ENCODE results near the gene SLC11A1.

The SLC11A1 gene

DNA sequence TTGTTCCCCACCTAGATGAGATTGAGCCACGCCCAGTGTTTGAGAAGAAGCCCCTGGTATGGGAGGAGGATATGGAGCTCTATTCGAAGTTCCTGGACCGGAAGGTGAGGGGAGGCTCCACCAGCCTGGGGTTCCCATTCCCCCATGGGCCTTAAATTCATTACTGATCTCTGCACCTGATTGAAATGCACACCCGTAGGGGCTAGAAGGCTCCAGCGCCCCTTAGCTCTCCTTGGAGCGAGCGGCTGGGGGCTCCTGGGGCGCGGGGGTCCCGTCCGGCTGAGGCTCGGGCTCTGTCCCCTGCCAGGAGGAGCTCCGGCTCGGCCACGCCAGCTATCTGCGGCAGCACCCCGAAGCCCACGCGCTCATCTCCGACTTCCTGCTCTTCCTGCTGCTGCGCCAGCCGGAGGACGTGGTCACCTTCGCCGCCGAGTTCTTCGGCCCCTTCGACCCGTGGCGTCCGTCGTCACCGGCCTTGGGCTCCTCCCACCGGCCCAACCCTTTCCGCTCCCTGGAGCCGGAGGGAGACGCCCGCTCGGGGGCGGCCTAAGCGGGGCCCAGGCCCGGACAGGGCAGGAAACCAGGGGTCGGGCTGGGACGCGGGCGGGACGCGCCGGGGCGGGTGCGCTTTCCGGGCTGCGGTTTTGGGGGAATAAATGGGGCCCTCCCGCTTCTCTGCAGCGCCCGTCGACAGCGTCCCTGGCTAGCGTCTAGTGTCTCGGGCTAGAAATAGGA, 14.5 kb upstream of the SLC11A1 start:
- DNase-seq: peak; percentile 81

DNA sequence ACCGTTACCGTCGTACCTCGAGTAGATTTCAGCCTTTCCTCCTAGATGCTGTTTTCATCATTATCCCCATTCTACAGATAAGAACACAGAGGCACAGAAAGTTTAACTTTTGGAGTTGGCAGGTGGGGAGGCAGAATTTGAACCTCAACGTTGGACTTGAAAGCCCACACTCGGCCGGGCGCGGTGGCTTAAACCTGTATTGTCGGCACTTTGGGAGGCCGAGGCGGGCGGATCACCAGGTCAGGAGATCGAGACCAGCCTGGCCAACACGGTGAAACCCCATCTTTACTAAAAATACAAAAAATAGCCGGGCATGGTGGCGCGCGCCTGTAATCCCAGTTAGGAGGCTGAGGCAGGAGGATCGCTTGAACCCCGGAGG, 13.9 kb upstream of the SLC11A1 start:
- no peak for DNase-seq

DNA sequence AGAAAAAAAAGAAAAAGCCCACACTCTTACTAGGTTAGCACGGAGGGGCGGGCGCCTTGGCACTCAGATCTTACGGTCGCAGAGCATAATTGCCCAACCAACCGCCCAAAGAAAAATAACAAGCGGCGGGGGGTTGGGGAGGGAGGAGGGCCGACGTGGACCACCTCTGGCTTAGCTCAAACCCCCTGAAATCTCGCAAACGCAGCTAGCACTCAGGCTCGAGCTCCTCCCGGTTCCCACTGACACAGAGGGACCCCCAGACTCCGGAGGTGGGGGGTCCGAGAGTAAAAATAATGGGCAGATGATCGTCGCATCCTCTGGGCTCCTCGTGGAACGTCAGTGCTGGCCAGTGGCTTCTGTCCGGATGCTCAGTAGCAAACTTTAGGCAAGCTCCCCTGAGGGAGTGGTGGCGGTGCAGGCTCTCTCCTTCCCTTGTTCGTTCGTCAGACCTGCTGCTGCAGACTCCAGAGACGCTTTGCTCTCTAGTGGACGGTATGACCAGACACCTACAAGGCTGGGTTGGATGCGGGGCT, 13.4 kb upstream of the SLC11A1 start:
- peak; percentile 86 for DNase-seq

DNA sequence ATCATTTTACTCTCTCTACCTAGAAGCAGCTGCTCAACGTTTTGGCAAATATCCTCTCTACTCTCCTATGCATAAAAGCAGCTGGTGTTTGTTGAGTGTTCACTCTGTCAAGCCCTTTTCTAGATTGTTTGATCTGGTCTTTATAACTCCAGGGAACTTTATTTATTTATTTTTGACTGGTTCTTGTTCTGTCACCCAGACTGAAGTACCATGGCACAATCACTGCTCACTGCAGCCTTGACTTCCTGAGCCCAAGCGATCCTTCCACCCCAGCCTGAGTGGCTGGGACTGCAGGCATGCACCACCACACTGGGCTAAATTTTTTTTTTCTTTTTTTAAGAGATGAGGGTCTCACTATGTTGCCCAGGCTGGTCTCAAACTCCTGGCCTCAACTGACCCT, 12.7 kb upstream of the SLC11A1 start:
- DNase-seq: peak; percentile 82

DNA sequence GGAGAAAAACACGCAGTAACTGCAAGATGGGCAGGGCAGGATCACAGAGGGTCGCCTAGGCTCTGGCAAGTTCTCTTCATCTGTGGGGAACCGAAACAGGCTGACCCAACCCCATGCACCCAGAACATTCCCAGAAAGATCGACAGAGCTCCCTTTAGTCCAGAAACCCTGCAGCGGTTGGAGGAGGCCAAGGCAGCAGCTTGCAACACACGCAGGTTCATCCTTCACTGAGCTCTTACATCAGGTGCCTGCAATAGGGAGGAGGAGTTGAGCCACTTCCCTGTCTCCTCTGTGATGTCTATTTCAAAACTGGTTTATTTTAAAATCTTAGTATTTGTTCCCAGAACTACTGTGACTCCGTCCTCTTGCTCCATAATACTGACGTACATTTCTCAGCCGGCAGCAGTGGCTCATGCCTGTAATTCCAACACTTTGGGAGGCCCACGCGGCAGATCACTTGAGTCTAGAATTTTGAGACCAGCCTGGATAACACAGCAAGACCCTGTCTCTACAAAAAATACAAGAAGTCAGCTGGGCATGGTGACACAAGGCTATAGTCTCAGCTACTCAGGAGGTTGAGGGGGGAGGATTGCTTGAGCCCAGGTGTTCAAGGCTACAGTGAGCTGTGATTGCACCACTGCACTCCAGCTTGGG, 11.5 kb upstream of the SLC11A1 start:
- peak; percentile 5 for DNase-seq

DNA sequence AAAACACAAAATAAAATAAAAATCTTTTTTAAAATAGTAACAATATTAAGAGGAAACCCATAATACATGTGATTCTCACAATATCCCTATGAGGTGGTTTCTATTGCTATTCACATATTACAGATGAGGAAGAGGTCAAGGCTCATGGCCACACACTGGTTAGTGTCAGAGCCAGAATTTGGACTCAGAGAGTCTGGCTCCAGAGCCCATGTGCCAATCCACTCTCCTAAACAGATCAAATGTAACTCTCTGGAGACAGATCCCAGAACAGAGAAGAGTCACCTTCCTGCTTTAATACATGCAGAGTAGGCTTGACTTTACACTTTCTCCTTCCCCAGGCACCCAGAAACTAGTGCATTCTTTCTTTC, 10.1 kb upstream of the SLC11A1 start:
- DNase-seq: no peak

DNA sequence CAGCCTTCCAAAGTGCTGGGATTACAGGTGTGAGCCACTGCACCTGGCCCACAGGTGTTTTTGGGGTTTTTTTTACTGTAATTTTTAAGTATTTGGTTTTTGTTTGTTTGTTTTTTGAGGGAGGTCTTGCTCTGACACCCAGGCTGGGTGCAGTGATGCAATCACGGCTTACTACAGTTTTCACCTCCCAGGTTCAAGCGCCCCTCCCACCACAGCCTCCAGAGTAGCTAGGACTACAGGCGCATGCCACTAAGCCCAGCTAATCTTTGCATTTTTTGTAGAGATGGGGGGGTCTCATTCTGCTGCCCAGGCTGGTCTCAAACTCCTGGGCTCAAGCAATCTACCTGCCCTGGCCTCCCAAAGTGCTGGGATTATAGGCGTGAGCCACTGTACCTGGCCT, 7.3 kb upstream of the SLC11A1 start:
- no peak for DNase-seq

DNA sequence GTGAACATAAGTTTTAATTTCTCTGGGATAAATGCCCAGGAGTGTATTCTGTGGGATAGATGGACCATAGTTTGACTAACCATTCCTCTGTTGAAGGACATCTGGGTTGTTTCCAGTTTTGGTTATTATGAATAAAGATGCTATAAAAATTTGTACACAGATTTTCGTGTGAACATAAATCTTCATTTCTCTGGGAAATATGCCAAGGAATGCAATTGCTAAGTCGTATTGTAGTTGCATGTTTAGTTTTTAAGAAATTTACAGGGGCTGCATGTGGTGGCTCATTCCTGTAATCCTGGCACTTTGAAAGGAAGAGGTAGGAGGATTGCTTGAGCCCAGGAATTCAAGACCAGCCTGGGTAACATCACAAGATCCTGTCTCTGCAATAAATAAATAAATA, 6.9 kb upstream of the SLC11A1 start:
- no peak for DNase-seq

DNA sequence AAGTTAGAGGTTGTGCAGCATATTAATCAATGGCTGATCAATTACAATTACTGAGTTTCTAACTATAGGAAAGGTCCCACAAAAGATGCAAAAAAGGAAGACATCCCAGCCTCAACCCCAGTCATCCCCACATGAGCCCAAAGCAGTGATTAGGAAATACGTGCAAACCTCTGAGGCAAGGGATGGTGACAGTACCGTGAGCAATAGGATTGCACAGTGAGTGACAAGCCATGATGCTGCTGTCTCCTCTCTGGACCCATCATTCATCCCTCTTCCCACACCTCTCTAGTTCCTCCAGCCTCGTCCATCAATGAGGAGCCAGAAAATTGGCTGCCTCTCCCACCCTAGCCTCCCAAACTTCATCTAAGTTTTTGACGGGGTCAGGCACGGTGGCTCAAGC, 4.0 kb upstream of the SLC11A1 start:
- DNase-seq: no peak

DNA sequence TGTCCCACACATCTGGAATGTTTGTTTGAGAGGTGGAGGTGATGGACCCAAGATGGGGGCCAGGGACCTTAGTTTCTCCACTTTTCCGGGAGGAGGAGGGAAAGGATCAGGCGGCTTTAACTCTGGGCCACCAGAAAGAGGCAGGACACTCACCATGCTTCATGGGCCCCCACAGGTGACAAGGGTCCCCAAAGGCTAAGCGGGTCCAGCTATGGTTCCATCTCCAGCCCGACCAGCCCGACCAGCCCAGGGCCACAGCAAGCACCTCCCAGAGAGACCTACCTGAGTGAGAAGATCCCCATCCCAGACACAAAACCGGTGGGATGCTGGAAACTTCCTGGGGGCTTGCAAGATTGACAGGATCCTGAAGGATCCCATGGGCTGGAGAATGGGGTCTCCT, 712 bp downstream of the SLC11A1 start:
- no peak for DNase-seq

DNA sequence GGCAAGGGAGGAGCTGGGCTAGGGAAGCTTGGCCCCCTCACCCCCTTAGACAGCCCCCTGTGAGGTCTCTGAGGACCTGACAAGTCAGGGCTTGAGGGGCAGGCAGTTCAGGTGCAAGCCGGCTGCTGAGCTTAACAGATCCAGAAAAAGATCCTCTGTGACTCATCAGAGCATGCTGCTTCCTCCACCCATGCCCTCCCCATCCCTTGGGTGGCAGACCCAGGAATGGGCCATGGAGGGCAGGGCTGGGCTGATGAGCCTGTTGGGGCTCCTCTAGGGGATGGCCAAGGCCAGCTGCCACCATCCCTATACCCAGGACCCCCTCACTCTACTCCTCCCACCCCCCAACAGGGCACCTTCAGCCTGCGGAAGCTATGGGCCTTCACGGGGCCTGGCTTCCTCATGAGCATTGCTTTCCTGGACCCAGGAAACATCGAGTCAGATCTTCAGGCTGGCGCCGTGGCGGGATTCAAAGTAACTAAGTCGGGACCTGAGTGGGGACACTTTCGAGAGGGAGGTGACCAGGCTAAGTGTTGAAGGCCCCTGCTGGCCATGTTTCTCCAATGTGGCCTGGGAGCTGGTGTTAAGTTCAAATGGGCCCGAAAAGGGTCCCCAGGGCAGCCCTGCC, 1.9 kb downstream of the SLC11A1 start:
- DNase-seq: peak; percentile 33

DNA sequence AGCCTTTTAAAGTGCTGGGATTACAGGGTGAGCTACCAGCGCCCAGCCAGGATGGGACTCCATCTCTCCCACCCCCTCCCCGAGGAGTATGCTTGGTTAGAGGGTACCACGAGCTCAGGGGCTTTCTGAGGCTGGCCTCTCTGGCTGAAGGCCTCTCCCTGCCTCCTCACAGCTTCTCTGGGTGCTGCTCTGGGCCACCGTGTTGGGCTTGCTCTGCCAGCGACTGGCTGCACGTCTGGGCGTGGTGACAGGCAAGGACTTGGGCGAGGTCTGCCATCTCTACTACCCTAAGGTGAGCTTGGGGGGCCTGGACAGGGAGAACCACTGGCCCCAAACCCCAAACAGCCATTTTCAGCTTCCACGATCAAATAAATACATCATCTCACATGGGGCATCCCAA, 2.9 kb downstream of the SLC11A1 start:
- no peak for DNase-seq

DNA sequence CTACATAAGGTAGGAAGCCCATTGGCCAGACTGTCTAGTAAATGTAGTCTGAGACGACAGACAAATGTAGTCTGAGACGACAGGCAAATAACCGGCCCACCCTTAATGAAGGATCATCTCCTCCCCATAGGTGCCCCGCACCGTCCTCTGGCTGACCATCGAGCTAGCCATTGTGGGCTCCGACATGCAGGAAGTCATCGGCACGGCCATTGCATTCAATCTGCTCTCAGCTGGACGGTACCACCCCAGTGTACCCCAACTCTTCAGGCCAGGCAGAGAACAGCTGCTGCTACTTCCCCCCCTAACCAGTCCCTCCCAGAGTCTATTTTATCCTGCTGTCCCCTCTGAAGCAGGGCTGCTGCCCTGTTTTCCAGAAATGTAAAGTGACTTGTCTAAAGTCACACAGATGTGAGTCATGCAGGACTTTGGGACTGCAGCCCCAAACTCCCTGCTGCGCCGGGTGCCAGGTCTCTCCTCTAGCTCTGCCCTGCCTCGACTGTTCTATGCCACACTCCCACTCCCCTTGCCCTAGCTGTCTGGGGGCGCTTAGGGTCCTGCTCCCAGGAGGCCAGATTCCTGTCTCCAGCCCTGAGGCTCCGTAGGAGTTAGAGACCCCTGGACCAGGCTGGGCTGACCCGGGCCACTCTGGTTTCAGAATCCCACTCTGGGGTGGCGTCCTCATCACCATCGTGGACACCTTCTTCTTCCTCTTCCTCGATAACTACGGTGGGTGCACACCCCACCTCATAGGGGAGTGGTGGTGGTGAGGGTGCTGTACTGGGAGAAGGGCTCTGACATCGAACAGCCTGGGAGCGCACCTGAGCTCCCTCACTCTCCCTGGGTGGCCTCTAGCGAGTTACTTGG, 4.7 kb downstream of the SLC11A1 start:
- DNase-seq: no peak

DNA sequence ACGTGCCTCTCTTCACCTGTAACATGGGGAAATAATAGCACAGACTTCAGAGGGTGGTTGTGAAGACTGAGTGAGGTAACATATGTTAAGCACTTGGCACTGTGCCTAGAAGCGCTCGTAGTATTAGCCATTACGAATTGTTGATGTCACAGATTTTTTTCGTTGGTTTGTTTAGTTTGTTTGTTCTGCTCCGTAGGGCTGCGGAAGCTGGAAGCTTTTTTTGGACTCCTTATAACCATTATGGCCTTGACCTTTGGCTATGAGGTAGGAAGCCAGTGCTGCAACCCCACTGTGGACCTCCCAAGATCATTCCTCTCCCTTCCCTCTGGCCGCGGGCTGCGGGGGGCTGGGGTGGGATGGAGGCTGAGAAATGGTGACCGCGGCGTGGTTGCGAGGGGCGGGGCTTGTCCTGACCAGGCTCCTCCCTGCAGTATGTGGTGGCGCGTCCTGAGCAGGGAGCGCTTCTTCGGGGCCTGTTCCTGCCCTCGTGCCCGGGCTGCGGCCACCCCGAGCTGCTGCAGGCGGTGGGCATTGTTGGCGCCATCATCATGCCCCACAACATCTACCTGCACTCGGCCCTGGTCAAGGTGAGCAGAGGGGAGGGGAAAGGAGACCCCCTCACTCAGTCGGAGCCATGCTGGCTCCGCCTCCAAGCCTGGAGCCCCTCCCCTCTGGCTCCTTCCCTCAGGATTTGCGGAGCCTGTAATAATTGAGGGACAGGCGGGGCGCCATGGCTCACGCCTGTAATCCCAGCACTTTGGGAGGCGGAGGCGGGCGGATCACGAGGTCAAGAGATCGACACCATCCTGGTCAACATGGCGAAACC, 5.5 kb downstream of the SLC11A1 start:
- DNase-seq: peak; percentile 94

DNA sequence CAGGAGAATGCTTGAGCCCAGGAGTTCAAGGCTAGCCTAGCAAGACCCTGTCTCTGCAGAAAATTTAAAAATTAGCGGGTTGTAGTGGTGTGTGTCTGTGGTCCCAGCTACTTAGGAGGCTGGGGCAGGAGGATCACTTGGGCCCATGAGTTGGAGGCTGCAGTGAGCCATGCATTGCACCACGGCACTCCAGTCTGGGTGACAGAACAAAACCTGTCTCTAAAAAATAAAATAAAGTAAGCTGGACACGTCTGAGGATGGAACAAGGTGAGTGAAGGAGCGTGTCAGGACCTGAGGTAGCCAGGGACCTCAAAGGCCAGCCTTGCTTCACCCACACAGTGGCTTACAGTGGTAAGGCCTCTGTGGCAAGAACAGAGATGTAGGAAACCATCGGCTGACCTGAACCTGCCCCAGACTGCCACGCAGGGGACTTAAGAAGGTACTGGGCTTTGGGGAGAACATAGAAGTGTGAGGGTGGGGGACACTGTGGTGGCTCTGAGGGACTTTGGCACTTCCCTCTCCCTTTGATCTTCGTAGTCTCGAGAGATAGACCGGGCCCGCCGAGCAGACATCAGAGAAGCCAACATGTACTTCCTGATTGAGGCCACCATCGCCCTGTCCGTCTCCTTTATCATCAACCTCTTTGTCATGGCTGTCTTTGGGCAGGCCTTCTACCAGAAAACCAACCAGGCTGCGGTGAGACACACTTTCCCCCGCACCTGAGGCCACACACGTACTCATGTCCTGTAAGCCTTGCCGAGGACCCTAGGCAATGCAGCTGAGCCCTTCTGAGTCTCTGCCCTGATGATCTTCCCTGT, 7.5 kb downstream of the SLC11A1 start:
- no peak for DNase-seq

DNA sequence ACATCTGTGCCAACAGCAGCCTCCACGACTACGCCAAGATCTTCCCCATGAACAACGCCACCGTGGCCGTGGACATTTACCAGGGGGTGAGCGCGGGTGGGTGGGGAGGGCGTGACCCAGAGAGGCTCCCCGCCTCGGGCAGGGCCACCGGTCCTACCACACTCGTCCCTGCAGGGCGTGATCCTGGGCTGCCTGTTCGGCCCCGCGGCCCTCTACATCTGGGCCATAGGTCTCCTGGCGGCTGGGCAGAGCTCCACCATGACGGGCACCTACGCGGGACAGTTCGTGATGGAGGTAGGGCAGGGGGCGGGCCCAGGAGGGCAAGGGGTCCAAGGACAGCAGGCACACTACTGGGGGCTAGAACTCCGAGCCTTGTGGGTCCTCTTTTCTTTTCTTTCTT, 9.1 kb downstream of the SLC11A1 start:
- DNase-seq: no peak

DNA sequence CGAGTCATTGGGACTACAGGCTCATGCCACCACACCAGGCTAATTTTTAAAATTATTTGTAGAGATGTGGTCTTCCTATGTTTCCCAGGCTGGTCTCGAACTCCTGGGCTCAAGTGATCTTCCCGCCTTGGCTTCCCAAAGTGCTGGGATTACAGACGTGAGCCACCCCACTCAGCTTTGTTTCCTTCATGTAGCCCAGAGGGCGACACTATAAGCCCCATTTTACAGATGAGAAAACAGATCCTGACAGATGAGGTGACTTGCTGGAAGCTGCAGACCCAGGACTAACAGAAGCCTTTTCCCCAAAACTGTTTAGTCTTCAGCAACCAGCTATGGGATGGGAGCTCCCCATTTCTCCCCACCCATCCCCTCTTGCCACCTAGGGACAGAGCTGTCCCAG, 10.4 kb downstream of the SLC11A1 start:
- DNase-seq: no peak

DNA sequence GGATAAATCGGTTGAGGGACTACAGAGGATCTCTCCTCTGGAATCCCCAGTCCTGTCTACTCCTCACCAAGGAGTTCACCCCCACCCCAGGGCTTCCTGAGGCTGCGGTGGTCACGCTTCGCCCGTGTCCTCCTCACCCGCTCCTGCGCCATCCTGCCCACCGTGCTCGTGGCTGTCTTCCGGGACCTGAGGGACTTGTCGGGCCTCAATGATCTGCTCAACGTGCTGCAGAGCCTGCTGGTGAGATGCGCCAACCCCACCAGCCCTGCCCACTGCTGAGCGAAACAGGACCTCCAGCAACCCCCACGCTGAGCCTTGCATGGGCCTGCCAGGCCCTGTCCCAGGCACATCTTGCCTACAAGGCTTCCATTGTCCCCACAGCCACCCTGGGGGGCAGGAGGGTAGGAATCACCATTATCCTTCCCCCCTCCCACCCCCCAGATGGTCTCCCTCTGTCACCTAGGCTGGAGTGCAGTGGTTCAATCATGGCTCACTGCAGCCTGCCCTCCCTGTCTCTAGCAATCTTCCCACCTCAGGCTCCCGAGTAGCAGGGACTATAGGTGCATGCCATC, 10.9 kb downstream of the SLC11A1 start:
- no peak for DNase-seq

DNA sequence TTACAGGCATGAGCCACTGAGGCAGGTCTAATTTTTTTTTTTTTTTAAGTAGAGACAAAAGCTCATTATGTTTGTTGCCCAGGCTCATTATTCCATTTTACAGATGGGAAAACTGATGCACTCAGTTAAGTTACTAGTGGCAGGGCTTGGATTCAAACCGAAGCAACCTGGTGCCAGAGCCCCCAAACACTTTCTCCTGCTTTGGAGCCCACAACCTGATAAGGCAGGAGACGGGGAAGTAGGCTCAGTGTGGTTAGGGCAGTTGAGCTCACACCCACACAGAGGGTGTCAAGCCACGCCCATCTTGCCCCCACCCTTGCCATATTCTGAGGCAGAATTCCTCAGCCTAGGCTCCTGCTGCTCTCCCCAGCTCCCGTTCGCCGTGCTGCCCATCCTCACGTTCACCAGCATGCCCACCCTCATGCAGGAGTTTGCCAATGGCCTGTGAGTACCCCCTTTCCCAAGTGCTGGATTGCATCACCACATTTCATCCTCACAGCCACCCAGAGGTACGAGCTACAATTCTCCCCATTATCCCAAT, 11.7 kb downstream of the SLC11A1 start:
- no peak for DNase-seq

DNA sequence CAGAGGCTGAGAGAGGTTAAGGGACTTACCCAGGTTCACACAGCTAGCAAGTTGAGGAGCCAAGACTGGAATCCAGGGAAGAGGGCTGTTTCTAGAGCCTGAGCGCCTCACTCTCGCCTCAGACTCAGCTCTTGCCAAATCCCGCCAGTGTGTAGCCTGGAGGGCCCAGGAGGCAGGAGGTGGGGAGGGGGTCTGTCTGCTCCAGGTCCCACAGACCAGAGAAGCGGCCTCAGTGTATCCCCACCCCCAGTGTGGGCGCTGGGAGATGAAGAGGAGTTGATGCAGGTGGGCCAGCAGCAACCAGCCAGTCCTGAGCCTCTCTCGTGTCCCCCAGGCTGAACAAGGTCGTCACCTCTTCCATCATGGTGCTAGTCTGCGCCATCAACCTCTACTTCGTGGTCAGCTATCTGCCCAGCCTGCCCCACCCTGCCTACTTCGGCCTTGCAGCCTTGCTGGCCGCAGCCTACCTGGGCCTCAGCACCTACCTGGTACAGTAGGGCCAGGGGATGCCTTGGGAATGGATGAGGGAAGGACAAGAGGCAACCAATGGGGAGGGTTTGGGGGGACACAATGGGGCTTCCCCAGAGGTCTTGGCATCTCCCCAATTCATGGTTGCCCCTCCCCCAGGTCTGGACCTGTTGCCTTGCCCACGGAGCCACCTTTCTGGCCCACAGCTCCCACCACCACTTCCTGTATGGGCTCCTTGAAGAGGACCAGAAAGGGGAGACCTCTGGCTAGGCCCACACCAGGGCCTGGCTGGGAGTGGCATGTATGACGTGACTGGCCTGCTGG, 12.4 kb downstream of the SLC11A1 start:
- DNase-seq: no peak

Data from DMS53 (cell line).